Measurements from ENCODE around the gene THSD1. TPM values are rescaled to one million over a fixed set of nuclear protein-coding genes. Genes with fewer than 3 reads are reported as not detected.

The THSD1 gene
- total RNA-seq (2022; extraction: Qiagen RNA extraction) = 8.8 to 9.7 TPM (median 9.2 TPM) in 5 replicates

GRCh38 chr13:52405767-52406494 lies at the start of gene THSD1:
Gene THSD1, minus strand, starts transcription at chr13:52406172. Its CDS starts 3,572 bp downstream, at chr13:52402600.

GRCh38 chr13:52454820-52455676 lies 49.1 kb upstream of the THSD1 start, which contains the start of gene CKAP2:
Gene CKAP2, plus strand, starts transcription at chr13:52455478. Its CDS starts 79 bp downstream, at chr13:52455557.

GRCh38 chr13:52450012-52450792 lies 44.2 kb upstream of the THSD1 start, which contains the start of gene VPS36:
Gene VPS36, minus strand, starts transcription at chr13:52450634. Its CDS starts 40 bp downstream, at chr13:52450594.

Other genes with a start within 250 kb of the THSD1 start
- gene NEK3, start 246.6 kb downstream of the THSD1 start, total RNA-seq (2022; extraction: Qiagen RNA extraction) = 6.2 to 12.9 TPM (median 8.0 TPM) in 5 replicates
- 11.4 to 13.6 TPM (median 12.7 TPM) in 5 replicates for gene VPS36, start 44.5 kb upstream of the THSD1 start, total RNA-seq (2022; extraction: Qiagen RNA extraction)
- 28.5 to 42.0 TPM (median 33.0 TPM) in 5 replicates for gene CKAP2, start 49.3 kb upstream of the THSD1 start, total RNA-seq (2022; extraction: Qiagen RNA extraction)
- gene HNRNPA1L2, start 236.3 kb upstream of the THSD1 start, total RNA-seq (2022; extraction: Qiagen RNA extraction) = 4.7 to 6.8 TPM (median 5.3 TPM) in 5 replicates
- gene SUGT1, start 246.7 kb upstream of the THSD1 start, total RNA-seq (2022; extraction: Qiagen RNA extraction) = 43.9 to 48.0 TPM (median 44.6 TPM) in 5 replicates